ENCODE results near the gene BRINP2.

DNA sequence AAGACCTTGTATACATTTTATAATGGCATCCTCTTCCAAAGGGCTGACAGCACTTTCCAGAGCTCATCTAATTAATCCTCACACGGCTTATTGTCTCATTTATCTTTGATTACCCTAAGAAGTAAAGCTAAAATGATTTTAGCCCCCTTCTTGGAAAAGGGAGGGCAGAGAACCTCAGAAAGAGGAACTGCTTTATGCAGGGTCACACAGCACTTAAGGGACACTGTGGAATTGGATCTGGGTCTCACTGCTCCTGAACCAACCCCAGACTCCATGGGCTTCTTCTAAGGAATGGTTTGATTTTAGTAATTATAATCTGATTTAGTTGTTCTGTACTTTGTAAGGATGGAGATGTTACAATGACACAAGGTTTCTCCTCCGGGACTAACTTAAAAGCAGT lies 3.2 kb downstream of the BRINP2 start:
- TF ChIP-seq TEAD4 (IDR thresholded peaks at IDR 0.05; ENCODE audit: low read depth, low read length) = no peak
- TF ChIP-seq, protein P1, sequence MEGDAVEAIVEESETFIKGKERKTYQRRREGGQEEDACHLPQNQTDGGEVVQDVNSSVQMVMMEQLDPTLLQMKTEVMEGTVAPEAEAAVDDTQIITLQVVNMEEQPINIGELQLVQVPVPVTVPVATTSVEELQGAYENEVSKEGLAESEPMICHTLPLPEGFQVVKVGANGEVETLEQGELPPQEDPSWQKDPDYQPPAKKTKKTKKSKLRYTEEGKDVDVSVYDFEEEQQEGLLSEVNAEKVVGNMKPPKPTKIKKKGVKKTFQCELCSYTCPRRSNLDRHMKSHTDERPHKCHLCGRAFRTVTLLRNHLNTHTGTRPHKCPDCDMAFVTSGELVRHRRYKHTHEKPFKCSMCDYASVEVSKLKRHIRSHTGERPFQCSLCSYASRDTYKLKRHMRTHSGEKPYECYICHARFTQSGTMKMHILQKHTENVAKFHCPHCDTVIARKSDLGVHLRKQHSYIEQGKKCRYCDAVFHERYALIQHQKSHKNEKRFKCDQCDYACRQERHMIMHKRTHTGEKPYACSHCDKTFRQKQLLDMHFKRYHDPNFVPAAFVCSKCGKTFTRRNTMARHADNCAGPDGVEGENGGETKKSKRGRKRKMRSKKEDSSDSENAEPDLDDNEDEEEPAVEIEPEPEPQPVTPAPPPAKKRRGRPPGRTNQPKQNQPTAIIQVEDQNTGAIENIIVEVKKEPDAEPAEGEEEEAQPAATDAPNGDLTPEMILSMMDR (IDR thresholded peaks at IDR 0.05; ENCODE audit: control extremely low read depth in 1 of 3, insufficient read depth in 1 of 3, low read depth in 1 of 3, low read length in 3 of 3) = no peak
- TF ChIP-seq EZH2 (IDR thresholded peaks at IDR 0.05; ENCODE audit: low read depth, low read length, severe bottlenecking) = no peak
- TF ChIP-seq JUN (IDR thresholded peaks at IDR 0.05; ENCODE audit: low read depth, low read length) = no peak
- TF ChIP-seq EP300 (IDR thresholded peaks at IDR 0.05; ENCODE audit: borderline replicate concordance in 1 of 2, low read depth in 2 of 2, low read length in 2 of 2) = no peak
- no peak for TF ChIP-seq SP1 (IDR thresholded peaks at IDR 0.05; ENCODE audit: low read depth, low read length)
- no peak for TF ChIP-seq RNF2 (IDR thresholded peaks at IDR 0.05; ENCODE audit: borderline replicate concordance, low read depth, low read length, missing control alignments, poor library complexity, severe bottlenecking)
- TF ChIP-seq CHD2 (IDR thresholded peaks at IDR 0.05; ENCODE audit: low read length) = no peak
- no peak for TF ChIP-seq HDAC6 (IDR thresholded peaks at IDR 0.05; ENCODE audit: low read depth, low read length)
- no peak for TF ChIP-seq RBBP5 (IDR thresholded peaks at IDR 0.05; ENCODE audit: borderline replicate concordance, low read depth, low read length)

Data from H1 (cell line).